Ovary (tissue), 3 donors: ENCODE data around the gene SMARCC1.

Experiments
- CTCF ChIP-seq, 3 donors: fragments of 450-650 bp in 2 of 3; fragments of 200-600 bp in 1 of 3; IDR thresholded peaks; one replicate each; pipeline versions ENCODE4 v1.5.1 to v1.8.0; 2016 to 2022; ENCODE audit warnings: antibody characterized with exemption in 3 of 3, mild to moderate bottlenecking in 1 of 3
- EP300 ChIP-seq: sonication (generic); formaldehyde crosslinking; IDR thresholded peaks from one replicate; pipeline ENCODE4 v1.6.1; 2017; ENCODE audit warnings: antibody characterized with exemption
- POLR2A ChIP-seq: fragments of 450-650 bp; IDR thresholded peaks from one replicate; pipeline ENCODE4 v1.6.1; 2017; ENCODE audit warnings: antibody characterized with exemption, mild to moderate bottlenecking, moderate library complexity
- donor health status: DM: no; HTN: no; CAD: no.

- TF ChIP-seq POLR2A = no peak
- no peak for TF ChIP-seq CTCF (IDR thresholded peaks at IDR 0.05)
- TF ChIP-seq EP300 = no peak
These were observed 191.5 kb downstream of the SMARCC1 start for GRCh38 chr3:47590216-47590615.
